GM23338 (cell line): ENCODE measurements around the gene CMTR1. TPM values are rescaled to one million over a fixed set of nuclear protein-coding genes. Genes with fewer than 3 reads are reported as not detected.

ENCODE experiments used
- ATAC-seq: fragments of 200-7000 bp; cut with Tn5 transposase; 3 replicates; pipeline ENCODE4 v1.9.1; 2020
- DNase-seq: peaks from one replicate; pipeline ENCODE4 v3.0.0-alpha.2; 2015; ENCODE audit warnings: low spot score
- H2AFZ ChIP-seq: fragments of 200-600 bp; sonication (generic); 2 replicates; pipeline ENCODE4 v1.8.0; 2016; ENCODE audit warnings: antibody characterized with exemption, mild to moderate bottlenecking, moderate library complexity
- H3F3A ChIP-seq: fragments of 200-600 bp; sonication (generic); replicated peaks from 2 replicates; pipeline ENCODE4 v1.8.0; 2017; ENCODE audit warnings: antibody characterized with exemption, mixed run types, low read depth
- H3K27ac ChIP-seq: fragments of 200-600 bp; sonication (generic); 2 replicates; pipeline ENCODE4 v1.6.1; 2016; ENCODE audit warnings: low read depth
- H3K27me3 ChIP-seq: fragments of 200-600 bp; sonication (generic); 2 replicates; pipeline ENCODE4 v1.8.0; 2016; ENCODE audit warnings: mild to moderate bottlenecking, mixed run types, moderate library complexity; ENCODE audit not compliant: insufficient read depth
- H3K36me3 ChIP-seq: fragments of 200-600 bp; sonication (generic); 2 replicates; pipeline ENCODE4 v1.8.0; 2016; ENCODE audit warnings: mild to moderate bottlenecking; ENCODE audit not compliant: insufficient read depth
- H3K4me1 ChIP-seq: fragments of 200-600 bp; sonication (generic); 2 replicates; pipeline ENCODE4 v1.8.0; 2016; ENCODE audit warnings: mild to moderate bottlenecking, moderate library complexity; ENCODE audit not compliant: insufficient read depth
- H3K4me2 ChIP-seq: fragments of 200-600 bp; sonication (generic); 2 replicates; pipeline ENCODE4 v1.7.1; 2017; ENCODE audit warnings: mixed run types
- H3K4me3 ChIP-seq: fragments of 200-600 bp; sonication (generic); 2 replicates; pipeline ENCODE4 v1.6.1; 2016; ENCODE audit warnings: mixed run types
- H3K79me2 ChIP-seq: fragments of 200-600 bp; sonication (generic); replicated peaks from 2 replicates; pipeline ENCODE4 v1.8.0; 2017; ENCODE audit warnings: mild to moderate bottlenecking; ENCODE audit not compliant: insufficient read depth
- H3K9me2 ChIP-seq: fragments of 200-600 bp; sonication (generic); 2 replicates; pipeline ENCODE4 v1.8.0; 2017; ENCODE audit not compliant: insufficient read depth
- H4K20me1 ChIP-seq: fragments of 200-600 bp; sonication (generic); replicated peaks from 2 replicates; pipeline ENCODE4 v1.8.0; 2017; ENCODE audit warnings: mild to moderate bottlenecking; ENCODE audit not compliant: insufficient read depth
- H3K27ac Mint-ChIP-seq: 2 replicates; pipeline ENCODE4 v1.8.0; 2020; ENCODE audit warnings: inconsistent platforms, mild to moderate bottlenecking, moderate library complexity, mixed read lengths
- H3K27me3 Mint-ChIP-seq: 3 replicates; pipeline ENCODE4 v1.8.0; 2022; ENCODE audit warnings: low read depth, mild to moderate bottlenecking, moderate library complexity, mixed read lengths, inconsistent platforms; ENCODE audit not compliant: insufficient read depth, poor library complexity
- H3K36me3 Mint-ChIP-seq: 3 replicates; pipeline ENCODE4 v1.8.0; 2021; ENCODE audit warnings: low read depth, mild to moderate bottlenecking, inconsistent platforms, moderate library complexity, mixed read lengths
- H3K4me1 Mint-ChIP-seq: 3 replicates; pipeline ENCODE4 v1.8.0; 2020; ENCODE audit warnings: mild to moderate bottlenecking, inconsistent platforms, mixed read lengths
- H3K4me3 Mint-ChIP-seq: 3 replicates; pipeline ENCODE4 v1.8.0; 2021; ENCODE audit warnings: moderate library complexity, mild to moderate bottlenecking, inconsistent platforms, mixed read lengths
- H3K9me3 Mint-ChIP-seq: 3 replicates; pipeline ENCODE4 v1.8.0; 2020; ENCODE audit warnings: moderate library complexity, mild to moderate bottlenecking, inconsistent platforms, mixed read lengths
- EZH2 ChIP-seq: fragments of 200-600 bp; sonication (generic); IDR thresholded peaks from one replicate; pipeline ENCODE4 v1.8.0; 2017; ENCODE audit warnings: antibody characterized with exemption, mild to moderate bottlenecking, low read depth; ENCODE audit not compliant: unreplicated experiment
- EZH2phosphoT487 ChIP-seq: fragments of 200-600 bp; sonication (generic); IDR thresholded peaks from one replicate; pipeline ENCODE4 v1.8.1; 2018; ENCODE audit warnings: antibody characterized with exemption; ENCODE audit not compliant: unreplicated experiment
- NANOG ChIP-seq: IDR thresholded peaks from 2 replicates; pipeline ENCODE4 v1.6.1; 2016; ENCODE audit warnings: antibody characterized with exemption, borderline replicate concordance
- POLR2AphosphoS5 ChIP-seq: IDR thresholded peaks from 2 replicates; pipeline ENCODE4 v1.6.1; 2016; ENCODE audit warnings: antibody characterized with exemption, low read depth
- STAT1 ChIP-seq: IDR thresholded peaks from one replicate; pipeline ENCODE4 v1.6.1; 2016; ENCODE audit warnings: antibody characterized with exemption; ENCODE audit not compliant: unreplicated experiment
- ZNF114 ChIP-seq: fragments of 250-450 bp; sonication (Bioruptor Pico); IDR thresholded peaks from 2 replicates; pipeline ENCODE4 v1.5.0; 2020; ENCODE audit warnings: mild to moderate bottlenecking, moderate library complexity
- ZNF331 ChIP-seq: fragments of 250-450 bp; sonication (Bioruptor Pico); IDR thresholded peaks from 2 replicates; pipeline ENCODE4 v1.5.0; 2020; ENCODE audit warnings: low read depth, mild to moderate bottlenecking, moderate library complexity
- polyA plus RNA-seq: library from polyadenylated mRNA; unstranded; fragments of >200 nt; fragmentation: Nextera tagmentation; extraction: Ambion mirVana; gene quantifications from 2 replicates; pipeline ENCODE4 v1.2.1, GENCODE V29; 2016
- total RNA-seq: library from RNA; depleted of rRNA; stranded (reverse); fragments of >200 nt; shearing (Covaris generic); gene quantifications from 2 replicates; pipeline ENCODE4 v1.2.3, GENCODE V29; 2014
- TF ChIP-seq, protein P1 (sequence below): IDR thresholded peaks from one replicate; pipeline ENCODE4 v1.6.1; 2018; ENCODE audit warnings: antibody characterized with exemption; ENCODE audit not compliant: unreplicated experiment
- TF ChIP-seq, protein P2 (sequence below): IDR thresholded peaks from 2 replicates; pipeline ENCODE4 v1.6.1; 2016; ENCODE audit warnings: antibody characterized with exemption
- TF ChIP-seq, protein P3 (sequence below): fragments of 250-450 bp; sonication (Bioruptor Pico); IDR thresholded peaks from 2 replicates; pipeline ENCODE4 v1.5.0; 2020; ENCODE audit warnings: mild to moderate bottlenecking, moderate library complexity

The CMTR1 gene
- total and polyA plus RNA-seq, 2 experiments from 2014 or later: 7.3 to 36.4 TPM

DNA sequence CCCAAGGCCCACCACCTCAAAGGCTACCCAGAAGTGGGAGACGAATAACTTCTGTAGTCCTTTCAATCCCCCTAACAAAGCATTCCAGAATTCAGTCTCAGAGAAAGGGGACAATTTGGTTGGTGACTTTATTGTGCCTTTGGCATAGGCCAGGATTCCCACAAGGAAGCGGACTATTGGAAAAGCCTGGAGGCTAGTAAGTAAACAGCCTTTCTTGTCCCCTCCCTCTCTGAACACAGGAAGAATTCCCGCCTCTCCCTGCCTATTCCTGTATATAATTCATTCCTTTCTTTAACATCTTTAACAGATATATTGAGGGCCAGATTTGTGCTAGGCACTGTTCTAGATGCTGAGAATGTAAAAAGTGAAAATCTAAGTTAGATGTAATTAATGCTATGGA is 43.2 kb upstream of the CMTR1 start (continued):
- TF ChIP-seq, protein P1, sequence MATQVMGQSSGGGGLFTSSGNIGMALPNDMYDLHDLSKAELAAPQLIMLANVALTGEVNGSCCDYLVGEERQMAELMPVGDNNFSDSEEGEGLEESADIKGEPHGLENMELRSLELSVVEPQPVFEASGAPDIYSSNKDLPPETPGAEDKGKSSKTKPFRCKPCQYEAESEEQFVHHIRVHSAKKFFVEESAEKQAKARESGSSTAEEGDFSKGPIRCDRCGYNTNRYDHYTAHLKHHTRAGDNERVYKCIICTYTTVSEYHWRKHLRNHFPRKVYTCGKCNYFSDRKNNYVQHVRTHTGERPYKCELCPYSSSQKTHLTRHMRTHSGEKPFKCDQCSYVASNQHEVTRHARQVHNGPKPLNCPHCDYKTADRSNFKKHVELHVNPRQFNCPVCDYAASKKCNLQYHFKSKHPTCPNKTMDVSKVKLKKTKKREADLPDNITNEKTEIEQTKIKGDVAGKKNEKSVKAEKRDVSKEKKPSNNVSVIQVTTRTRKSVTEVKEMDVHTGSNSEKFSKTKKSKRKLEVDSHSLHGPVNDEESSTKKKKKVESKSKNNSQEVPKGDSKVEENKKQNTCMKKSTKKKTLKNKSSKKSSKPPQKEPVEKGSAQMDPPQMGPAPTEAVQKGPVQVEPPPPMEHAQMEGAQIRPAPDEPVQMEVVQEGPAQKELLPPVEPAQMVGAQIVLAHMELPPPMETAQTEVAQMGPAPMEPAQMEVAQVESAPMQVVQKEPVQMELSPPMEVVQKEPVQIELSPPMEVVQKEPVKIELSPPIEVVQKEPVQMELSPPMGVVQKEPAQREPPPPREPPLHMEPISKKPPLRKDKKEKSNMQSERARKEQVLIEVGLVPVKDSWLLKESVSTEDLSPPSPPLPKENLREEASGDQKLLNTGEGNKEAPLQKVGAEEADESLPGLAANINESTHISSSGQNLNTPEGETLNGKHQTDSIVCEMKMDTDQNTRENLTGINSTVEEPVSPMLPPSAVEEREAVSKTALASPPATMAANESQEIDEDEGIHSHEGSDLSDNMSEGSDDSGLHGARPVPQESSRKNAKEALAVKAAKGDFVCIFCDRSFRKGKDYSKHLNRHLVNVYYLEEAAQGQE: no peak
- TF ChIP-seq EZH2: no peak

DNA sequence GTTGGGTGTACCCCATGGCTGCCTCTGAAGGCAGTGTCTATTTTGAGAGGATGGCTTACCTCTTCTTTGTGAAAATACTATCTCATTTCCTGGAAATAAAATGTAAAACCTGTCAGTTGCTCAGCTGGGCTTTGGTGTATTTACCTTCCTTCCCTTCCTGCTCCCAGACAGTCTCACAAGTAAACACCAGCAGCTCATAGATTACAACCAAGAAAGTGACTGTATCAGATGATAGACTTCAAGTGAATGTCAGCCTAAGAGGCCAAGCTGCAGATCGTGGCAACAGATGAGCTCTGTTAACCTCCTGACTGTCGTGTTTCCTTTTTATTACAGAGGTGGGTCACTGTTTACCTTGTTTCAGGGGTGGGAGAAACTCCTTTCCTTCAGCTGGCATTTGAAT is 41.9 kb upstream of the CMTR1 start:
- no peak overlapping the region for H3K27ac Mint-ChIP-seq
- peaks cover 20% of the 10 kb centered on the region; the same call in 1 of the 2 replicates for H3K36me3 ChIP-seq
- ATAC-seq: no peak
- no peak for TF ChIP-seq EZH2
- TF ChIP-seq NANOG: no peak
- no peak for TF ChIP-seq STAT1
- TF ChIP-seq, protein P2, sequence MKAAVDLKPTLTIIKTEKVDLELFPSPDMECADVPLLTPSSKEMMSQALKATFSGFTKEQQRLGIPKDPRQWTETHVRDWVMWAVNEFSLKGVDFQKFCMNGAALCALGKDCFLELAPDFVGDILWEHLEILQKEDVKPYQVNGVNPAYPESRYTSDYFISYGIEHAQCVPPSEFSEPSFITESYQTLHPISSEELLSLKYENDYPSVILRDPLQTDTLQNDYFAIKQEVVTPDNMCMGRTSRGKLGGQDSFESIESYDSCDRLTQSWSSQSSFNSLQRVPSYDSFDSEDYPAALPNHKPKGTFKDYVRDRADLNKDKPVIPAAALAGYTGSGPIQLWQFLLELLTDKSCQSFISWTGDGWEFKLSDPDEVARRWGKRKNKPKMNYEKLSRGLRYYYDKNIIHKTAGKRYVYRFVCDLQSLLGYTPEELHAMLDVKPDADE: no peak
- TF ChIP-seq ZNF114 (CRISPR knock-in tag): no peak
- TF ChIP-seq, protein P1: no peak
- TF ChIP-seq, protein P3, sequence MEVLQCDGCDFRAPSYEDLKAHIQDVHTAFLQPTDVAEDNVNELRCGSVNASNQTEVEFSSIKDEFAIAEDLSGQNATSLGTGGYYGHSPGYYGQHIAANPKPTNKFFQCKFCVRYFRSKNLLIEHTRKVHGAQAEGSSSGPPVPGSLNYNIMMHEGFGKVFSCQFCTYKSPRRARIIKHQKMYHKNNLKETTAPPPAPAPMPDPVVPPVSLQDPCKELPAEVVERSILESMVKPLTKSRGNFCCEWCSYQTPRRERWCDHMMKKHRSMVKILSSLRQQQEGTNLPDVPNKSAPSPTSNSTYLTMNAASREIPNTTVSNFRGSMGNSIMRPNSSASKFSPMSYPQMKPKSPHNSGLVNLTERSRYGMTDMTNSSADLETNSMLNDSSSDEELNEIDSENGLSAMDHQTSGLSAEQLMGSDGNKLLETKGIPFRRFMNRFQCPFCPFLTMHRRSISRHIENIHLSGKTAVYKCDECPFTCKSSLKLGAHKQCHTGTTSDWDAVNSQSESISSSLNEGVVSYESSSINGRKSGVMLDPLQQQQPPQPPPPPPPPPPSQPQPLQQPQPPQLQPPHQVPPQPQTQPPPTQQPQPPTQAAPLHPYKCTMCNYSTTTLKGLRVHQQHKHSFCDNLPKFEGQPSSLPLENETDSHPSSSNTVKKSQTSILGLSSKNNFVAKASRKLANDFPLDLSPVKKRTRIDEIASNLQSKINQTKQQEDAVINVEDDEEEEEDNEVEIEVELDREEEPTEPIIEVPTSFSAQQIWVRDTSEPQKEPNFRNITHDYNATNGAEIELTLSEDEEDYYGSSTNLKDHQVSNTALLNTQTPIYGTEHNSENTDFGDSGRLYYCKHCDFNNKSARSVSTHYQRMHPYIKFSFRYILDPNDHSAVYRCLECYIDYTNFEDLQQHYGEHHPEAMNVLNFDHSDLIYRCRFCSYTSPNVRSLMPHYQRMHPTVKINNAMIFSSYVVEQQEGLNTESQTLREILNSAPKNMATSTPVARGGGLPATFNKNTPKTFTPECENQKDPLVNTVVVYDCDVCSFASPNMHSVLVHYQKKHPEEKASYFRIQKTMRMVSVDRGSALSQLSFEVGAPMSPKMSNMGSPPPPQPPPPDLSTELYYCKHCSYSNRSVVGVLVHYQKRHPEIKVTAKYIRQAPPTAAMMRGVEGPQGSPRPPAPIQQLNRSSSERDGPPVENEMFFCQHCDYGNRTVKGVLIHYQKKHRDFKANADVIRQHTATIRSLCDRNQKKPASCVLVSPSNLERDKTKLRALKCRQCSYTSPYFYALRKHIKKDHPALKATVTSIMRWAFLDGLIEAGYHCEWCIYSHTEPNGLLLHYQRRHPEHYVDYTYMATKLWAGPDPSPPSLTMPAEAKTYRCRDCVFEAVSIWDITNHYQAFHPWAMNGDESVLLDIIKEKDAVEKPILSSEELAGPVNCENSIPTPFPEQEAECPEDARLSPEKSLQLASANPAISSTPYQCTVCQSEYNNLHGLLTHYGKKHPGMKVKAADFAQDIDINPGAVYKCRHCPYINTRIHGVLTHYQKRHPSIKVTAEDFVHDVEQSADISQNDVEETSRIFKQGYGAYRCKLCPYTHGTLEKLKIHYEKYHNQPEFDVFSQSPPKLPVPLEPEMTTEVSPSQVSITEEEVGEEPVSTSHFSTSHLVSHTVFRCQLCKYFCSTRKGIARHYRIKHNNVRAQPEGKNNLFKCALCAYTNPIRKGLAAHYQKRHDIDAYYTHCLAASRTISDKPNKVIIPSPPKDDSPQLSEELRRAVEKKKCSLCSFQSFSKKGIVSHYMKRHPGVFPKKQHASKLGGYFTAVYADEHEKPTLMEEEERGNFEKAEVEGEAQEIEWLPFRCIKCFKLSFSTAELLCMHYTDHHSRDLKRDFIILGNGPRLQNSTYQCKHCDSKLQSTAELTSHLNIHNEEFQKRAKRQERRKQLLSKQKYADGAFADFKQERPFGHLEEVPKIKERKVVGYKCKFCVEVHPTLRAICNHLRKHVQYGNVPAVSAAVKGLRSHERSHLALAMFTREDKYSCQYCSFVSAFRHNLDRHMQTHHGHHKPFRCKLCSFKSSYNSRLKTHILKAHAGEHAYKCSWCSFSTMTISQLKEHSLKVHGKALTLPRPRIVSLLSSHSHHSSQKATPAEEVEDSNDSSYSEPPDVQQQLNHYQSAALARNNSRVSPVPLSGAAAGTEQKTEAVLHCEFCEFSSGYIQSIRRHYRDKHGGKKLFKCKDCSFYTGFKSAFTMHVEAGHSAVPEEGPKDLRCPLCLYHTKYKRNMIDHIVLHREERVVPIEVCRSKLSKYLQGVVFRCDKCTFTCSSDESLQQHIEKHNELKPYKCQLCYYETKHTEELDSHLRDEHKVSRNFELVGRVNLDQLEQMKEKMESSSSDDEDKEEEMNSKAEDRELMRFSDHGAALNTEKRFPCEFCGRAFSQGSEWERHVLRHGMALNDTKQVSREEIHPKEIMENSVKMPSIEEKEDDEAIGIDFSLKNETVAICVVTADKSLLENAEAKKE: no peak
- no peak for TF ChIP-seq EZH2phosphoT487
- TF ChIP-seq POLR2AphosphoS5: no peak
- no peak for TF ChIP-seq ZNF331

More for the DNA sequence above, 41.9 kb upstream of the CMTR1 start:
- Histone ChIP-seq H3K27me3 (no peaks in the 10 kb centered on the region), H3K79me2 (no peaks in the 10 kb centered on the region), H3K4me1 (no peaks in the 10 kb centered on the region), H3K4me2 (no peak overlapping the region), H3K9me2 (no peaks in the 10 kb centered on the region), H3F3A (no peaks in the 10 kb centered on the region), H4K20me1 (no peaks in the 10 kb centered on the region; the same call in 1 of the 2 replicates), H2AFZ (no peak overlapping the region), H3K4me3 (no peak overlapping the region), H3K27ac (no peak overlapping the region)
- Mint-ChIP-seq H3K4me3 (no peak overlapping the region), H3K36me3 (peaks cover 5% of the 10 kb centered on the region; the same call in 1 of the 3 replicates), H3K4me1 (no peaks in the 10 kb centered on the region), H3K27me3 (no peaks in the 10 kb centered on the region), H3K9me3 (no peaks in the 10 kb centered on the region)
- DNase-seq: no peak
